ENCODE data around the gene PRKCG.

Gene PRKCG

DNA sequence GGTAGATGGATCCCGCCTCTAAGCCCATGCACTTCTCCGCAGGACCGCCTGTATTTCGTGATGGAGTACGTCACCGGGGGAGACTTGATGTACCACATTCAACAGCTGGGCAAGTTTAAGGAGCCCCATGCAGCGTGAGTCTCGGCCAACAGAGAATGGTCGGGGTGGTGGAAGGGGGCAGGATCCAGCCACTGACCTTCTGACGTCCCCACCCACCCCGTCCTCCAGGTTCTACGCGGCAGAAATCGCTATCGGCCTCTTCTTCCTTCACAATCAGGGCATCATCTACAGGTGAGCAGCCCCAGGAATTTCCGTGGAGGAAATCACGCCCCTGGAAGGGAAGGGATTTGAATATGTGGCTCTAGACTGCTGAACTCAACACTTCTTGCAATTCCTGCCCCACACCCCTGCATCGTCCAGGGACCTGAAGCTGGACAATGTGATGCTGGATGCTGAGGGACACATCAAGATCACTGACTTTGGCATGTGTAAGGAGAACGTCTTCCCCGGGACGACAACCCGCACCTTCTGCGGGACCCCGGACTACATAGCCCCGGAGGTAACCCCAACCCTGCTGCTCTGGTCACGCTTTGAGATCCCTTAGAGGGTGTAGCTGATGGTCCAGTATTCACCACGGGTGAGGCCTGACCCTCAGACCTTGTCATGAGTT is 18.3 kb downstream of the PRKCG start:
- no peak for DNase-seq

DNA sequence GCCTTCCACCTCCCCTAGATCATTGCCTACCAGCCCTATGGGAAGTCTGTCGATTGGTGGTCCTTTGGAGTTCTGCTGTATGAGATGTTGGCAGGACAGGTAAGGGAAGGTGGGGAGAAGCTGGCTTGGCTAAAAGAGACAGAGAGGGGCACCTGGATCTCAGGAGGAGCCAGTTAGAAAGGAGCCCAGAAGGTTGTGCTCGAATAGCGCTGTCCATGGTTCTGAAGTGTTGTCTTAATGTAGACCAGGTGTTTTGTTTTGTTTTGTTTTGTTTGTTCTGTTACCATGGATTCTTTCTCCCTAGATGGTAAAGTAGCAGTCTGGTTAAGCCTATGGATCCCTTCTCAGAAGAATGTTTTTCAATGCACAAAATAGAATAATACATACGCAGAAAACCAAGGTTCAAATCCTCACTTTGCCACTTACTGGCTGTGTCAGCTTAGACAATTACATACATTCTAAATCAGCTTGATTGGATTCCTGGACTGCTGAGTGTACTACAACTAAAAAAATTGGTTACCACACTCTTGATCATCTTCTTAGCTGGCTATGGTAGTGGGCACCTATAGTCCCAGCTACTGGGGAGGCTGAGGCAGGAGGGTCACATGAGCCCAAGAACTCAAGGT is 21.2 kb downstream of the PRKCG start:
- DNase-seq: no peak

DNA sequence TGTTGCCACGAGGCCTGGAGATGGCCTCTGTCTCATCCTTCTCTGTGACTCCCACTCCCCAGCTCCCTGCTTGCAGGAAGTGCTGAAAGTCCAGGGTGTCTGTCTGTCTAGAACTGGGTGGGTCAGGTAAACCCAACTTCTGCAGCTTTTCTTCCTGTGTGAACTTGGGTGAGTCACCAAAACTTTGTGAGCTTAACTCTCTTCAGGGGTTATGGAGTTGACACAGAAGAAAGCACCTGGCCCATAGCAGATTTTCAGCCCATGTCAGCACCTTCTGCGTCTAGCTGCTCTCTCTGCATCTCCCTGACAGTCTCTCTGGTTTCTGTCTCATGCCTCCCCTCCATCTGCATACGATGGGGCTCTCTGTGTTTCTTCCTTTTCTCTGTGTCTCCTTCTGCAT is 22.9 kb downstream of the PRKCG start:
- no peak for DNase-seq

DNA sequence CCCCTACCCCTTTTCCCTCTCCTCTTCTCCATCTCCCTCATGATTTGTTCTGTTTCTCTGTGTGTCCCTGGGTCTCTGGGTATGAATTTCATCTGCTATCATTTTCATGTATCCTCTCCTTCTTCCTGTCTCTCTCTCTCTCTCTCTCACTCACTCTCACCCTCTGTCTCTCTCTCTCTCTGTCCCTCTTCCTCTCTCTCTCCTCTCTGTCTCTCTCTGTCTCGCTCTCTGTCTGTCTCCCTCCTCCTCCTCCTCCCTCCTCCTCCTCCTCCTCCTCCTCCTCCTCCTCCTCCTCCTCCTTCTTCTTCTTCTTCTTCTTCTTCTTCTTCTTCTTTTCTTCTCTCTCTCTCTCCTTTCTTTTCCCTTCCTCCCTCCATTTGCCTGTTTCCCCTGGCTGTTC is 23.8 kb downstream of the PRKCG start:
- no peak for DNase-seq

DNA sequence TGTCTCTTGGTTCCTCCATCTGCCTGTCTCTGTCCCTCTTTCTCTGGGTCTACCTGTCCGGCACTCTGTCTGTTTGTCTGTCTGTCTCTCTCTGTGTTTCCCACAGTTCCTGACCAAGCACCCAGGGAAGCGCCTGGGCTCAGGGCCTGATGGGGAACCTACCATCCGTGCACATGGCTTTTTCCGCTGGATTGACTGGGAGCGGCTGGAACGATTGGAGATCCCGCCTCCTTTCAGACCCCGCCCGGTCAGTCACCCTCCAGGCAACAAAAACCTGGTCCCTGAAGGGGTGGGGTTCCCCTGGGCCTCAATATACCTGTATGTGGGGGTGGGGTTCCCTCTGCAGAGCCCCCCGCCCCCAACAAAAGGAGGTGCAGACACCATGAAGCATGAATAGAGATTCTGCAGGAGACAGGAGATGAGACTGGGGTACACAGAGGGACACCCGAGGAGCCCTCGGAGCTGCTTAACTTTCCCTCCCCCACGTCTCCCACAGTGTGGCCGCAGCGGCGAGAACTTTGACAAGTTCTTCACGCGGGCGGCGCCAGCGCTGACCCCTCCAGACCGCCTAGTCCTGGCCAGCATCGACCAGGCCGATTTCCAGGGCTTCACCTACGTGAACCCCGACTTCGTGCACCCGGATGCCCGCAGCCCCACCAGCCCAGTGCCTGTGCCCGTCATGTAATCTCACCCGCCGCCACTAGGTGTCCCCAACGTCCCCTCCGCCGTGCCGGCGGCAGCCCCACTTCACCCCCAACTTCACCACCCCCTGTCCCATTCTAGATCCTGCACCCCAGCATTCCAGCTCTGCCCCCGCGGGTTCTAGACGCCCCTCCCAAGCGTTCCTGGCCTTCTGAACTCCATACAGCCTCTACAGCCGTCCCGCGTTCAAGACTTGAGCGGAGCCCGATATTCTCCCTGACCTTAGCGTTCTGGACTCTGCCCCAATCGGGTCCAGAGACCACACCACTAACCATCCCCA is 24.5 kb downstream of the PRKCG start:
- no peak for DNase-seq

DNA sequence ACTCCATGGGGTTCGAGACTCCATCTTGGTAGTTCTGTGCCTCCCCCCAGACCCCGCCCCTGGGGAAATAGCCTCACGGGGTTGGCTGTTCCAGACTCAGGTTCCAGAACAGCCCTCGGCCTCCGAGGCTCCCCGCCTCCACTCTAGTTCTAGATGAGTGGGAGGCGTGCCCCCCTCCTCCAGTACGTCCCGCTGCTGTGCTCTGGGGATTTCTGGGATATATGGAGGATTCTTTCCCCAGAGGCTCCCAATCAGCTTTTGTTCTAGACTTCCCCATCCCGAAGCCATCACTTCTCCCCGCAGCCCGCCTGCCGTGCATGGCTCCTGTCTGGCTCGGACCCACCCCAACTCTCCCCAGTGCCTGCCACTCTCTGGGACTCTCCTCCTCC is 25.2 kb downstream of the PRKCG start:
- no peak for DNase-seq

DNA sequence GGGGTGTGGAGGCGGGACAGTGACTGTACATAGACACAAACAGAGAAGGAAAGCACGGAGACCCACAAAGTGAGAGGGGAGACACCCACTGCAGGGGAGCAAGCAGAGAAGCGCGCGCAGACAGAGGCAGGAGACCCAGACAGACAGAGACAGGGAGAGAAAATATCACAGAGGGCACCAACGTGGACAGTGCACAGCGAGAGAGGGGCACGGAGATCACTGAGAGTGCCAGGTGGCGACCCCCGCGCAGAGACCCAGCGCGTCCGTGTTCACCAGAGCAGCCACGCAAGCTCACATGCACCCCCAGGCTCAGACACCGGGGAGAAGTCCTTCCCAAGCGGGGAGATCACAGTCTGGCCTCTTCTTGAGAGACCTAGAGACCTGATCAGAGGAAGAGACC is 25.7 kb downstream of the PRKCG start:
- no peak for DNase-seq

DNA sequence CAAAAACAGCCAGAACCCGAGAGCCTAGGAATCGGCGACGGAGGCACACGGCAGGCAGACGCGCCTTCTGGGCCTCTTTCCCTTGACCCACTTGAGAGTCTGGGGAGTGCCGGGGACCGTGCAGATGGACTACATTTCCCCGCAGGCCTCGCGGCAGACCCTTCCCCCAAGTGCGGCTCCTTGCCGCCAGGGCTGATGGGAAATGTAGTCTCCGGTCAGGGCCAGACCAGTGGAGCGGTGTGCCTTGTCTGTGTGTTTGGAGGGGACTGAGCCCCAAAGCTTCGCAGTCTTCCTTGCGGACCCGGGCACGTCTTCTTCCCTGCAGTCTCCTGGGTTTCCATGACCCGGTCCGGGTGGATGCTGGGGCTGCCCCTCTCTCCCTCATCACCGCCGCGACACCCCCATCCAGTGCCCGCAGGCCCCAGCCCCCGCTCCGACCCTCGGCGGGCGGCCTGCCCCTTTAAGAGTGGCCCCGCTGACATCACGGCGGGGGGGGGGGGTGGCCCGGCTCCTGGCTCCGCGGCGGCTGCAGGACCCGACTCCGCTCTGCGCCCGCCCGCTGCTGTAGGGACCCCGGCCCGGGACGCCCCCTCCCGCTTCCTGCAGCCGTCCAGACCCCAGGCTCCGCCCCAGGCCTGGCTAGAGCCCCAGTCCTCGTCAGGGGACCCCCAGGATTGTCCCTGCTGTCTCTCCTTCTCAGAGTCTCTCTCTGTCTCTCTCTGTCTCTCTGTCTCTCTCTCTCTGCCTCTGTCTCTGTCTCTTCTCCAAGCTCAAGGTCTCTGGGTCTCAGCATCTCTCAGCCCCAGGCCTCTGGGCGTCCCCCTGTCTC is 26.3 kb downstream of the PRKCG start:
- peak in 1 of 2 experiments; percentile 21 for DNase-seq

DNA sequence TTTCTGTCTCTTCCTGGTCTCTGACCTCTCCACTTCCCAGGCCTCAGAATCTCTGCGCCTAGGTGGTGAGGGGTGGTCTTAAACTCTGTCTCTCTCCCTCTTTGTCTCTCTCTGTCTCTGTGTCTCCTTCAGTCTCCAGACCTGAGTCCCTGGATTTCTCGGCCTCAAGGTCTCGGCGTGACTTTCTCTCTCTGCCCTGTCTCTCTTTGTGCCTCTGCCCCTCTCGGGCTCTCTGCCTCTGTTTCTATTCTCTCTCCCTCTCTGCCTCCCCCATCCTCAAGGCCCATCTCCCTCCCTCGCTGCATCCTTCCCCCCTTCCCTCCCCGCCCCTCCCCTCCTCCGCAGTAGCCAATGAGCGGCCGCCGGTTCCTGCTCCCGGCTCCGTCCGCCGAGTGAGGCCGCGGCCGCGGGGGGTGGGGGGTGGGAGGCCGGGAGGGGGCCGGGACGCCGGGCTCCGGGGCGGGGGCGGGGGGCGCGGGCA is 27.0 kb downstream of the PRKCG start, which contains the start of gene CACNG7:
CACNG7 (plus strand) TSS at position 344 of the 481 bp plus-strand sequence. CDS start 3,554 bp downstream, outside the sequence.
- DNase-seq: no peak

DNA sequence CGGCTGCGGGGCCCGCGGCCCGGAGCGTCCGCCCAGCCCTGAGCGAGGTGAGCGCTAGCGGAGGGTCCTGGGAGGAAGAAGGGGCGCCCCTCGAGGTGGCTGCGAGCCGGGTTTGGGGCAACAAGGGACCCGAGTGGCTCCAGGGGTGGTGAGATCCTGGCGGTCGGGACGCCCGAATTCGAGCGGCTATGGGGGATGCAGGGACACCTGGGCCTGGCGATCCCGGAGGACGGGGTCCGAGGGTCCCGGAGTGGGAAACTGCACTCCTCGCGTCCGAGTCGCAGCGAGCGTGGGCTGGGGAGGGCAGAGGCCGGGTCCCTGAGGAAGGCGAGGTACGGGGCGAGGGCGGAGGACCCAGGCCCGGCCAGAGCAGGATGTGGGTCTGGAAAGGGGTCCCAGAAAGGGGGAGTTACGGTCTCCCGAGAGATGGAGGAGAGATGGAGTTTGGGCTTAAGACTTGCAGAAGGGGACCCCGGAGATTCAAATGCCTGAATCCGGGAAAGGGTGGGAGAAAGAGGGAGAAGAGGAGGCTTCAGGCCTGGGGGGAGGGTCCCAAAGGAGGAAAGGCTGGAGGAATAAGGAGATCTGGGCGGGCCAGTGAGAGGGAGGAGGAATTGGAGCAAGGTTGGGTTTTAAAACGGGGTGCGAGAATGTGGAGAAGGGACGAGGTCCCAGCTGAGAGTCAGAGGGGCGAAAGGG is 27.6 kb downstream of the PRKCG start:
- DNase-seq: no peak

DNA sequence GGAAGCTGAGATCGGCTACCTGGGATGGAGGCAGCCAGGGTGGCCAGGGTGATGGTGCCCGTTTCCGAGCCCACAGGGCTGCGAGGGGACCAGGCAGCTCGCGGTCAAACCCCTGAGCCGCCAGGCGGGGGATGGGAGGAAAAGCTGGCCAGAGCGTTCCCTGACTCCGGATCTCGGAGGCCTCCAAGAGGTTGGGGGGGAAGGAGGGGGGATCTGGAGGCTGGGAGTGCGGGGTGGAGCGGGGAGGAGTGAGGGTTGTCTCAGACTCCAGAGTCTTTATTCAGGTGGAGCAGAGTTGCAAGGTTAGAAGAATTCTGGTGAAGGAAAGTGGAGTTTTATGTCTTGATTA is 28.1 kb downstream of the PRKCG start:
- DNase-seq: no peak

DNA sequence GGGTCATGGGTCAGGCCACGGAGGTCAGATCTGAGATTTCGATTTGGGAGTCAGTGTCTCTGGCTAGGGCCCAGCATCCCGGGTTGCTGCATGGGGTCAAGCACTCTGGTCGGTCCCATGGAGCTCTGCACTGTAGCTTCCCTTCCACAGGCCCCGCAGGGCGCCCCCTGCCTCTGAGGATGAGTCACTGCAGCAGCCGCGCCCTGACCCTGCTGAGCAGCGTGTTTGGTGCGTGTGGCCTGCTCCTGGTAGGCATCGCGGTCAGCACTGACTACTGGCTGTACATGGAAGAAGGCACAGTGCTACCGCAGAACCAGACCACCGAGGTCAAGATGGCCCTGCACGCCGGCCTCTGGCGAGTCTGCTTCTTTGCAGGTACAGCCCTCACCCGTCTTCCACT is 30.7 kb downstream of the PRKCG start:
- no peak for DNase-seq

DNA sequence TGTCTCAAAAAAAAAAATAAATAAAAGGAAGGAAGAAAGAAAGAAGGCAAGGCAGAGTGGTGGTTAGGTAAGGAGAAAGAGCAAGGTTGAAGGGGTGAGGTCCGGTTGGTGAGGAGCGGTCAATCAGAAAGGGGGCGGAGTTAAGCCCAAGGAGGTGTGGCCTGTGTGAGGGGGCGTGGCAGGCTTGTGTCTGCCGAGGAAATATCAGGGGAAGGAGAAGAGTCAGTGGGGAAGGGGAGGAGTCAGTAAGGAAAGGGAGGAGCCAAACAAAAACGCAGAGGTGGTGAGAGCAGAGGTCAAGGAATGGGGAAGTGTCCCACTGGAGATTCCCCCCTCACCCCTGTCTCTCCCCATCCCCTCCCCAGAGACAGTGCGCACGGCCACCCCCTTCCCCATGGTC is 33.0 kb downstream of the PRKCG start:
- no peak for DNase-seq

DNA sequence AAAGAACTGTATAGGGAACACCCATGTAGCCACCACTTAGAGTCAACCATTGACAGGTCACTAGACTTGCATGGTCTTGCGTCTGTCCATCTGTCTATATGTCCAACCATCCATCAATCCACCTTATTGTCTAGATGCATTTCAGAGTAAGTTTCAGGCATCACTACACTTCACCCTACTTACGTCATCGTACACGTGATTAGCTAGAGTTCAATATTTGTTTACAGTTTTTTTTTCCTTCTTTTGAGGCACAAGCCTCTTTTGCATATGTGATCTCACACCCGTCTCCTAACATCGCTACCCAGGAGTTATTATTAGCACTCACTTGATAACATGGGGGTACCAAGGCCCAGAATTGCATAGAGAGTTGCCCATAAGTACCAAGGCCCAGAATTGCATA is 34.0 kb downstream of the PRKCG start:
- DNase-seq: no peak

DNA sequence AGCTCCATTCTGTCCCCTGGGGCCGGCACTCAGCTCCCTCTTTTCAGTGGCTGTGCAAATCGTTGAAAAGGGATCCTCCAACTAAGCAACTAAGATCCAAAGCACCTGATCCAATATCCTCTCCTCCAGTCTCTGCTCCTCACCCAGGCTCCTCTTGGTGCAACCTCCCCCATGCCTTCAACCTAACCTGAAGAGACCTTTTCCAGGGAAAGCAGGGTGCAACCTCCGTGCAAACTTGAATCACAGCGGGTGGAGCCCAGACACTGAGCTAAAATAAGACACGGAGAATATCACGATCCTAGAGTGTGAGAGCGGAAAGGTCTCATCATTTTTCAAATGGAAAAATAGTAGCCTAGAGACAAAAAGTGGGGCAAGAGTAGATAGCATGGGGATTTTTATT is 35.4 kb downstream of the PRKCG start:
- DNase-seq: no peak

DNA sequence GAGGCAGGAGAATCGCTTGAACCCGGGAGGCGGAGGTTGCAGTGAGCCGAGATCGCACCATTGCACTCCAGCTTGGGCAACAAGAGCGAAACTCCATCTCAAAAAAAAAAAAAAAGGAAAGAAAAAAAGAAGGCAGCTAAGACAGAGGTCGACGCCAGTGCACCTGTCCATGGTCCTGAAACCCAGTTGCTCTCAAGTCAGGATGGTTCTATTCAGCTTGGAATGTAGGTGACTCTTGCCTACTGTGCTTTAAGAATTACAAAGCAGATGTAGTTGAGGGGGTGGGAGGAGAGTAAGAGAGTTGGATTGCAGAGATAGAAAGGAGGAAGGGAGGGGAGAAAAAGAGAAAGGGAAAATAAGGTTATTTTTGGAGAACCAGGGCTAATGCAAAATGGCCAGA is 45.7 kb downstream of the PRKCG start:
- DNase-seq: no peak

DNA sequence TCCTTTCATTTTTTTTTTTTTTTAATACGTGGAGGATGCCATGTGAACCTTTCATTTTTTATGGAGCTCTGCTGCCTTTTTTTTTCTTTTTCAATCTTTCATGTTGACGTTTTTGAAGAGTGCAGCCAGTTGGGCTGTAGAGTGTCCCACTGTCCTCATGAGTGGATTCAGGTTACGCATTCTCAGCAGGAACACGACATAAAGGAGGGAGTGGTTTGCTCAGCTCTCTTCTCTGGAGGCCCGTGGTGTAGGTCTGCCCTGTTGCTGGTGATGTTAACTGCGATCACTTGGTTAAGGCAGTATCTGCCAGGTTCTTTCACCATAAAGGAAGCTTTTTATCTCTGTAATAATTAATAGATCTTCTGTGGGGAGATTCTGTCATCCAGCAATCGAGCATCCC is 54.0 kb downstream of the PRKCG start:
- no peak for DNase-seq

DNA sequence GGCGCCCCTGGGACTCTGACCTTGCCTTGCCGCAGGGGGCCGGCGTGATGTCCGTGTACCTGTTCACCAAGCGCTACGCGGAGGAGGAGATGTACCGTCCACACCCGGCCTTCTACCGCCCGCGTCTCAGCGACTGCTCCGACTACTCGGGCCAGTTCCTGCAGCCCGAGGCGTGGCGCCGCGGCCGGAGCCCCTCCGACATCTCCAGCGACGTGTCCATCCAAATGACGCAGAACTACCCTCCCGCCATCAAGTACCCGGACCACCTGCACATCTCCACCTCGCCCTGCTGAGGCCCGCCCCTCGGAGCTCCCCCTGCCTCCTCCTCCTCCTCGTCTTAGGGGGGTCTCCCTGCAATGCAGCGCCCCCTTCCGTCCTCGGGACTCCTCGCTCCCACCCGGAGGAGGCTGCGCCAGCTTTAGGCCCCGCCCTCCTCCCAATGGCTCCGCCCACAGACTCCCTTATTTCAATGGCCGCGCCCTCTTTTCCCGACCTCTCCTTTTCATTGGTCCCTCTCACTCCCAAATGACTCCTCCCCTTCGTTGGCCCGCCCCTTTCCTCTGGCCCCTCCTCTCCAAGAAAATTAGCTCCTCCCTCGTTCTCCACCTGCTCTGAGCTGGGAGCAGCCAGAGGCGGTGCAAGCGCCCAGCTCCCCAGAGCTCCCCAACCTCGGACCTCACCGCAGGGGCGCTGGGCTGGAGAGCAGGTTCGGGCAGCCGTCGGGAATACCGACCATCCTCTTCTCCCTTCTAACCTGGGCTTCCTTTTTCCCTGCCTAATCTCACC is 60.2 kb downstream of the PRKCG start:
- no peak for DNase-seq

DNA sequence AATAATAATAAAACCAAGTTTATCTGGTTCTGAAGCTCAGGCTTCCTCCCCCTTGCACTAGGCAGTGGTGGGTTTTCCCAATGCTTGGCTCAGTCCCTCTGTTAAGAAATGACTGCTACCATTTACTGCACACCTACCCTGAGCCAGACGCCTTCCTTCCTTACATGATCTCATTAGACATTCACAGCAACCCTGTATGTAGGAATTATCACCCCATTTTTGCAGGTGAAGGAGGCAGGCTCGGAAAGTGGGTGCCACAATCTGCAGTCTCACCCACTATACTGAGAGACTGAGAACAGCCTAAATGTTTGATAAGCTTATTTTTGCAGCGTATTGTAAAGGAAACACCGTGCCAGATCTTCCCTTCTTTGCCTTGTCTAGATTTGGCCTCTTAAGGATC is 62.4 kb downstream of the PRKCG start:
- DNase-seq: no peak

DNA sequence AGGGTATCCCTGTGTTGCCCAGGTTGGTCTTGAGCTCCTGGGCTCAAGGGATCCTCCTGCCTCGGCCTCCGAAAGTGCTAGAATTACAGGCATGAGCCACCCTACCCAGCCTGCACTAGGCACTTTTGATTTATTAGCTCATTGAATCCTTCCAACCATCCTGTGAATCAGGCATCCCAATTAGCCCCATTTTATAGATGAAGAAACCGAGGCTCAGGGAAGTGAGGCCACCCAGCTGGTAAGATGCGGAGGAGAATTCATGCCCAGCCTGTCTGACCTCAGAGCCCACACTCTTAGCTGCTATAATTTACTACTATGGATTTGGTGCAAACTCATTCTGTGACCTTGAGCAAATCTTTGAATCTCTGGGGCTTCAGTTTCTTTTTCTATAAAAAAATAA is 62.9 kb downstream of the PRKCG start:
- DNase-seq: no peak

DNA sequence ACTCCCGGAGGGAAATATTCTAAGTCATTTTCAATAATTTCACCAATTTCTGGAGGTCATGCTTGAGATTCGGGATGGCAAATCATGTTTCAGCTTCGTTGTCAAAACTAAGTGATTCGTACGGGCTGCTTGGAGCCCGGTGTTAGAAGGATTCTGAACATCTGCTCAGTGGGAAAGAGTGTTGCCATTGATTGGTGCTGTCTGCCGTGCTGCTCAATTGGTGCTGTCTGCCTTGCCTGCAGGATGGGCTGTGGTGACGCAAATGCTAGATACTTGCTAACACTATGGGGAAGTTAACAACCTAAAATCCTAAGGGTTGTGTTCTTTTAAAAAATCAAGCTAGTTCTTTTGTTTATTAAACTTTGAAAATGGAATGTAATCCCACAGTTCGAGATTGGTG is 63.4 kb downstream of the PRKCG start:
- DNase-seq: no peak

Measured in NCI-H446 (cell line).